ELR (cell line): ENCODE measurements around the gene GFY.
"Not testable (repeated sequence)": the region's sequence is repeated elsewhere in the genome, so short reads cannot be mapped to it uniquely, and the experiment has no call there.

Experiments
- DNase-seq: peaks from one replicate; pipeline ENCODE4 v3.0.0-alpha.2; 2015; ENCODE audit warnings: low read depth

The GFY gene

DNA sequence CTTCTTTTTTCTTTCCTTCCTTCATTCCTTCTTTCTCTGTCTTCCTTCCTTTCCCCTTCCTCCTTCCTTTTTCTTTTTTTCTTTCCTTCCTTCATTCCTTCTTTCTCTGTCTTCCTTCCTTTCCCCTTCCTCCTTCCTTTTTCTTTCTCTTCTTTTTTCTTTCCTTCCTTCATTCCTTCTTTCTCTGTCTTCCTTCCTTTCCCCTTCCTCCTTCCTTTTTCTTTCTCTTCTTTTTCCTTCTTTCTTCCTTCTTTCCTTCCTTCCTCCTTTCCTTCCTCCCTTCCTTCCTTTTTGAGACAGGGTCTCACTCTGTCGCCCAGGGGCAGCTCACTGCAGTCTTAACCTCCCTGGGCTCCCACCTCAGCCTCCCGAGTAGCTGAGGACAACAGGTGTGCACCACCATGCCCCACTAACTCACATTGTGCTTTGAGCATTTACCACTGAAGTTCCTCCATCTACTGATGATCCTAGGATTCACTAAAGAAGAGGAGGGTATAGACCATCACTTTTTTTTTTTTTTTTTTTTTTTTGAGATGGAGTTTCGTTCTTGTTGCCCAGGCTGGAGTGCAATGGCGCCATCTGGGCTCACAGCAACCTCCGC, 19.0 kb downstream of the GFY start:
- not testable (repeated sequence) for DNase-seq

DNA sequence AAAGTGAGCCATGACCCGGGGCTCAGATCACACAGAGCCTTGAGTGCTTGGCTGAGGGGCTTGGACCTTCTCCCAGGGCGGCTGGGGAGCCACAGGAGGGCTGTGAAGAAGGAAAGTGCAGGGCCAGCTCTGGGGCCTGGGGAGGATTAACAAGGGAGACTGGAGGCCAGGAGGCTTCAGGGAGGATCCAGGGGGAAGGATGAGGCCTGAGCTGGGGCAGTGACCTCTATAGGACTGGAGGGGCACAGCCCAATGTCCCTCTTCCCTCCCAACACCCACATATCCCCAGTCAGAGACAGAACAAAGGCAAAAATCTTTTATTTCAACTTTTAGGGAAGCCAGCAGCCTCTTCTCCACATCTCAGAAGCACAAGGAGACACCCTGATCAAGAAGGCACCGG, 20.8 kb downstream of the GFY start:
- no peak for DNase-seq

DNA sequence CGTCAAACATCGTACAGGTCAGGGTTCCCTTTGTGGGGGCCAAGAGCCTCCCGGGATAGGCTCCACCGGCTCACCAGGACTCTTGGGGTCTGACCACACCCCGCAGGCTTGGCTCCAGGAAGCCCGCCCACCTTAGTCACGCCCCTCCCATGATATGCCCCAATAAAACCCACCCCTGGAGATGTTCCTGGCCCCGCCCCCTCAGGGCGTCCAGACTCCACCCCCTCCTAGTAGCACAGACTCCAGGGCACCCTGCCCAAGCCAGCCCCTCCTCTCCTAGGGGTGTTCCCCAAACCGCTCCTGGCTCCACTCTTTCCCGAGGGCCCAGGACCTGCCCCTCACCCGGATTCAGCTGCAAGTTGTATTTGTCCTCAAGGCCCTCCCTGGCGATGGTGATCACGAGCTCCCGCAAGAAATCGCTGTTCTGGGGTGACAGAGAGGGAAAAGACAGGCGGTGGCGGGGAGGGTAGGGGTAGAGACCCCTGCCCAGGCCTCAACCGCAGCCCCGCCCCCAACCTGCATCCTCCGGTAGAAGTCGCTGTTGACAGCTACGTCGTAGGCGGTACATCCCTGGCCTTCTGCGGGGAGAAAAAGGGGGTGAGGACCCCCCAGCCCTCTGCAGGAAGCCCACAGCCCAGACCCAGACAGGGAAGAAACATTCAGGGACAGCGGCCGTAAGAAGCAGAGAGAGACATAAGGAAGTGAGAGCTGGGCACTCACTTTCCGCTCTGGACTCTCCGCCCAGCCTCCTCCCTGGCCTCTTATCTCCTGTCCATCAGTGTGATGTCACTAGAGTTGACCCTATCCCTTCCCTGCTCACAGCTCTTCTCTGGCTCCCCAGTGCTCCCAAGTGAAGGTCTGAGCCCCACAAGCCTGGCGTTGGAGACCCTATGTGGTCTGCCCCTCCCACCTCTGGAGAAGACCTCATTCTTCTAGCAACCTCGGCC, 22.6 kb downstream of the GFY start:
- peak; percentile 62 for DNase-seq

GRCh38 chr19:49448432-49448786, 23.2 kb downstream of the GFY start:
- DNase-seq = no peak

GRCh38 chr19:49450405-49450804, 25.2 kb downstream of the GFY start:
- no peak for DNase-seq

DNA sequence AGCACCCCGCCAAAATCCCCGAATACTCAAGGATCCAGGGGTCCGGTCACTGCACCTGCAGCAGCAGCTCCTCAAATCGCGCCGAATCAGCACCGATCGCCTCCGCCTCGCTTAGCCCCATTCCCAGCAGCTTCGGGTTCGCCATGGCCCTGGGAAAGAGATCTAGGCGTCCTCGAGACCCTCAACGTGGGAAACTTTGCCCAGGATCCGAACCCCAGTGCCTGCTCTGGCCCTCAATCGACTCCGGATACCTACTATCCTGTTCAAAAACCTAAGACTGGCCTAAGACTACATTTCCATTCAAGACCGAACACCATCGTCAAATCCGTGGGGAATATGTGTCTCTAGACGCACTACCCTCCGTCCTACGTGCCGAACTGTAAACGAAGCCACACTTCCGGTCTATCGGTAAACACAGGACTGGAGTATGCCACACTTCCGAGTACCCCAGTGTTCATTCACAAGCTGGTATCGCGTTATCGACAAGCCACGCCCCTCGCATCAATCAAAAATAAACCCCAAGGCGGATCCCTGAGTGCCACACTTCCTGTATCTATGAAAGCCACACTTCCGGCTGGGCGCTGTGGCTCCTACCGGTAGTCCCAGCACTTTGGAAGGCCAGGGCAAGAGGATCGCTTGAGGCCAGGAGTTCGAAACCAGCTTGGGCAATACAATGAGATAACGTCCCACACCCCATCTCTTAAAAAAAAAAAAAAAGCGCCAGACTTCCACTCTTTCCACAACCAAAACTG, 26.4 kb downstream of the GFY start, which contains the start of gene PIH1D1:
PIH1D1 (minus strand) TSS at position 385 of the 752 bp plus-strand sequence; CDS start at position 145, 240 bp downstream.
- DNase-seq = peak; percentile 99

DNA sequence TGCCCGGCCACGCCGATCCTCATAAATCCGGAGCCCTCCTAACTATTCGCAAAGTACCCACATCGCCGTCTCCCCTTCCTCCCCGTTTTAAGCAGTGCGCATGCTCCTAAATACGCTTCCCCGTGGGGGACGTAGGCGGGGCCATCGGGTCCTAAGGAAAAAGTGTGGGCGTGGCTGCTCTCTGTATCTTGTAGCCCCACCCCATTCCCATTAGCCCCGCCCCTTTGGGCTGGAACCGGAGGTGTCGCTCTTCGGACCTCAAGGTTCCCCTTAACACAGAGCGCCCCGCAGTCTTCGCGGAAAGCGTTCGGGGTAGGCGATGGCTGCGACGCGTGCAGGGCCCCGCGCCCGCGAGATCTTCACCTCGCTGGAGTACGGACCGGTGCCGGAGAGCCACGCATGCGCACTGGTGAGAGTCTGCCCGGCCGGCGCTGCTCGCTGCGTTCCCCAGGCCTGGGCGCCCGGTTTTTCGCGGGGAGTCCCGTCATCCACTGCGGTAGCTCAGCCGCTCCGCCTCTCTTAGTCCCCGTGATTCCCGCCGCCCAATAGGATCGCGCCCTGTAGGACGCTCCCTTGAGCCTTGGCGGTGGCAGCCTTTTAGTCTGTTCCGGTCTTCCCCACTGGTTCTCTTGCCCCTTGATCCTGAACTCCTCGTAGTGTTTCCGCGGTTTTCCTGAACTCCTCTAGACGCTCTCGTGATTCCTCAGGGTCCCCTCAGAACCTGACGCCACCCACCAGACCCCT, 28.0 kb downstream of the GFY start, which contains the start of gene ALDH16A1:
ALDH16A1 (plus strand) TSS at position 213 of the 744 bp plus-strand sequence; CDS start at position 320, 107 bp downstream.
- peak; percentile 99 for DNase-seq

GRCh38 chr19:49453757-49454240, 28.6 kb downstream of the GFY start:
- peak; percentile 37 for DNase-seq

GRCh38 chr19:49455773-49456172, 30.6 kb downstream of the GFY start:
- no peak for DNase-seq

DNA sequence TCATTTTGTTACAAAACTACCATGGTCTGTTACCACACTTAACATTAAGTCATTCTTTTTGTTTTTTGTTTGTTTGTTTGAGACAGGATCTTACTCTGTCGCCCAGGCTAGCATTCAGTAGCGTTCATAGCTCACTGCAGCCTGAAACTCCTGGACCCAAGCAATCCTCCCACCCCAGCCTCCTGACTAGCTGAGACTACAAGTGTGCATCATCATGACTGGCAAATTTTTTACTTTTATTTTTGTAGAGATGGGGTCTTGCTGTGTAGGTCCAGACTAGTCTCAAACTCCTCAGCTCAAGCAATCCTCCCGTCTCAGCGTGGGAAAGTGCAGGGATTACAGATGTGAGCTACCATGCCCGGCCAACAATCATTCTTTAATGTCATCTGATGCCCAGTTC, 31.1 kb downstream of the GFY start:
- no peak for DNase-seq

DNA sequence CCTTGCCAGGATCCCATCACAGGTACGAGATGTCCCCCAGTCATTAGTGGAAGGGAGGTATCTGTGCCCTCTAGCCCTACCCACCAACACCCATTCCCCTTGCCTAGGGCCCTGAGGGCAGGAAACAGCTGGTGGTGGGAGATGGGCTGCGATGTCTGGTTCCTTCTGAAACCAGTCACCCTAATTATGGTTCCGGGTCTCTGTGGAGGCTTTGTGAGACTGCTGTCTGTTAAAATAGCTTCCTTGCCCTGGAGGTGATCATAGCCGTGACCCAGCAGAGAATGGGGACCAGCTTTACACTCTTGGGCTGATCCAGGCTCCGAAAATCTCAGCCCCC, 33.3 kb downstream of the GFY start:
- DNase-seq = no peak

- DNase-seq = no peak
Measured at GRCh38 chr19:49459388-49459787, 34.2 kb downstream of the GFY start.

DNA sequence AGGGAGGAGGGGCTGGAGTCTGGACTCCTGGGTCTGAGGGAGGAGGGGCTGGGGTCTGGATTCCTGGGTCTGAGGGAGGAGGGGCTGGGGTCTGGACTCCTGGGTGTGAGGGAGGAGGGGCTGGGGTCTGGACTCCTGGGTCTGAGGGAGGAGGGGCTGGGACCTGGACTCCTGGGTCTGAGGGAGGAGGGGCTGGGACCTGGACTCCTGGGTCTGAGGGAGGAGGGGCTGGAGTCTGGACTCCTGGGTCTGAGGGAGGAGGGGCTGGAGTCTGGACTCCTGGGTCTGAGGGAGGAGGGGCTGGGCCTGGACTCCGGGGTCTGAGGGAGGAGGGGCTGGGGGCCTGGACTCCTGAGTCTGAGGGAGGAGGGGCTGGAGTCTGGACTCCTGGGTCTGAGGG, 35.9 kb downstream of the GFY start:
- not testable (repeated sequence) for DNase-seq

GRCh38 chr19:49461656-49462055, 36.5 kb downstream of the GFY start:
- no peak for DNase-seq

- DNase-seq = no peak
Measured at GRCh38 chr19:49462492-49462891, 37.3 kb downstream of the GFY start.

DNA sequence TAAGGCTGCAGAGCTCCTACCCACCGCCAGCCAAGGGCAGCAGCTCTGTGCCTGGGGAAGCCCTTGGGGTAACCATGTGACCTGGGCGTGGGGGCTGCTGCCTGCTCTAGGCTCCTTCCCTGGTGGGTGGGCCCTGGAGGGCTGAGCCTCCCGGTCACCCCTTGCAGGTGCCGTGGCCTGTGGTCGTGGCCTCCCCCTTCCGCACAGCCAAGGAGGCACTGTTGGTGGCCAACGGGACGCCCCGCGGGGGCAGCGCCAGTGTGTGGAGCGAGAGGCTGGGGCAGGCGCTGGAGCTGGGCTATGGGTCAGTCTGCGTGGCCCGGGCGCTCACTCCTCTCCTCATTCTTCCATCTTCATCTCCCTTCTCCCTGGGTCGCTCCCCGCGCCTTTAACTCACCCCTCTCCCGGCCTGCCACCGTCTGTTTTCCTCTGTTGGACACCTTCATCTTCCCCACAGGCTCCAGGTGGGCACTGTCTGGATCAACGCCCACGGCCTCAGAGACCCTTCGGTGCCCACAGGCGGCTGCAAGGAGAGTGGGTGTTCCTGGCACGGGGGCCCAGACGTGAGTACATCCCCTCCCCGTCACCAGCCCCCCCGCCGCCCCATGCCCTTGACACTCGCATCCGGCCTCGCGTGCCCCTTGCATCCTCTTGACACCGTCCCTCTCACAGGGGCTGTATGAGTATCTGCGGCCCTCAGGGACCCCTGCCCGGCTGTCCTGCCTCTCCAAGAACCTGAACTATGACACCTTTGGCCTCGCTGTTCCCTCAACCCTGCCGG, 39.0 kb downstream of the GFY start:
- DNase-seq = no peak

DNA sequence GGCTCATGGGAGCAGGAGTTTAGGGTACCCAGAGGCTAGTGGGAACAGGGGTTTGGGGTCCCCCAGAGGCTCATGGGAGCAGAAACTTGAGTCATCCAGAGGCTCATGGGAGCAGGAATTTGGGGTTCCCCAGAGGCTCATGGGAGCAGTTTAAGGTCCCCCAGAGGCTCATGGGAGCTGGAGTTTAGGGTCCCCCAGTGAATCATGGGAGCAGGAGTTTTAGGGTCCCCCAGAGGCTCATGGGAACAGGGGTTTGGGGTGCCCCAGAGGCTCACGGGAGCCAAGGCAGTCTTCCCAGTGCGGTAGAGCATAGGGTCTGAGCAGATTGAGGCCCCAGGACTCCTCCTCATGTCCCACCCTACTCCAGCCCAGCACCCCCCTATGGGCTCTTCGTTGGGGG, 40.2 kb downstream of the GFY start:
- no peak for DNase-seq

GRCh38 chr19:49468199-49468598, 43.0 kb downstream of the GFY start:
- no peak for DNase-seq

- DNase-seq = peak; percentile 51
Measured at GRCh38 chr19:49468746-49469447, 43.7 kb downstream of the GFY start.
